HG03354 (cell line): Measurements from ENCODE around the gene BPIFB2.

Source experiments
- ATAC-seq: cut with Tn5 transposase; IDR thresholded peaks from one replicate; pipeline ENCODE4 v1.9.1; 2021; ENCODE audit warnings: mild to moderate bottlenecking; ENCODE audit not compliant: unreplicated experiment, poor library complexity, severe bottlenecking

The BPIFB2 gene

DNA sequence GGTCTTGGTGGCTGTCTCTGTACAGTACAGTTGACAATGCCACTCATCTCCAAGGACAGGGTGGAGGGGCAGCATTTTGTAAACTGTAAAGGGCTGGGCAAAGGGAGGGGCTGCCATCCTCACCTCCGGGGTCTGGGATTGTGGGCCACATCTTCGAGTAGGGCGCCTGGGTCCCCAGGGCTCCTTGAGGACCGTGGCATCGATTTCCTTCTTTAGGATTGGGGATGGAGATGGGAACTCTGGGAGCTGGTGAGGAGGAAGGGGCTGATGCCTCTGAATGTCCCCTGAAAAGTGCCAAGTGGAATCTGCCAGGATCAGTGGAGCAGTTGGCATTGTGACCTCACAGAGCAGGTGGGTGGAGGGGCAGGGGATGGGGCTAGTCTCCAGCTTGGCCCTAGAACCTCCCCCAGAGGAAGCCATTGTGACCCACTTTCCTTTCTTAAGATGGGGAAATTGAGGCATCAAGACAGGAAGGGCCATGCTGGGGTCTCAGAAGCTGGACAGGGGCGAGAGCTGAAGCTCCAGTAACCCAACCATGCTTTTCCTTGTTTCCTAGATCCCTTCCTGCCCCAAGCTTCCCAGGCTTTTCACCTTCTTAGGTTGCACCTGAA lies 3.3 kb upstream of the BPIFB2 start, which contains the start of gene SUN5:
Gene SUN5, minus strand, starts transcription at position 293 of the 611 bp plus-strand sequence. Its CDS starts 93 bp downstream, at position 200.
- ATAC-seq = no peak

DNA sequence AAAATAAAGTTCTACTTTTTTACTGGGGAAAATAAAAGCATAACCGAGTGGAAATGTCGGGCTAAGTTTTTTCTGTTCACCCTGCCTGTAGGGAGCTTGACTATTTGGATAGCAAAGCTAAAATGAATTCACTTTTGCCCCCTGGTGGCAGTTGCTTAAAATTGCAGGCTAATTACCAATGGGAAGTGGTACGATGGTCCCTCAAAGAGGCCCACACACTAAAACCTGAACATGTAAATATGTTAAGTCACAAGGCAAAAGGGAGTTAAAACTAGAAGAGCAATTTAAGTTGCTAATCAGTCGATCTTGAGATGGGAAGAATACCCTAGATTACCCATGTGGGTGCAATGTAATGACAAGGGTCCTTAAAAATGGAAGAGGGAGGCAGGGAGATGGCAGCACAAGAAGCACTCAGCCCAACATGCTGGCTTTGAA lies 2.4 kb upstream of the BPIFB2 start:
- no peak for ATAC-seq

DNA sequence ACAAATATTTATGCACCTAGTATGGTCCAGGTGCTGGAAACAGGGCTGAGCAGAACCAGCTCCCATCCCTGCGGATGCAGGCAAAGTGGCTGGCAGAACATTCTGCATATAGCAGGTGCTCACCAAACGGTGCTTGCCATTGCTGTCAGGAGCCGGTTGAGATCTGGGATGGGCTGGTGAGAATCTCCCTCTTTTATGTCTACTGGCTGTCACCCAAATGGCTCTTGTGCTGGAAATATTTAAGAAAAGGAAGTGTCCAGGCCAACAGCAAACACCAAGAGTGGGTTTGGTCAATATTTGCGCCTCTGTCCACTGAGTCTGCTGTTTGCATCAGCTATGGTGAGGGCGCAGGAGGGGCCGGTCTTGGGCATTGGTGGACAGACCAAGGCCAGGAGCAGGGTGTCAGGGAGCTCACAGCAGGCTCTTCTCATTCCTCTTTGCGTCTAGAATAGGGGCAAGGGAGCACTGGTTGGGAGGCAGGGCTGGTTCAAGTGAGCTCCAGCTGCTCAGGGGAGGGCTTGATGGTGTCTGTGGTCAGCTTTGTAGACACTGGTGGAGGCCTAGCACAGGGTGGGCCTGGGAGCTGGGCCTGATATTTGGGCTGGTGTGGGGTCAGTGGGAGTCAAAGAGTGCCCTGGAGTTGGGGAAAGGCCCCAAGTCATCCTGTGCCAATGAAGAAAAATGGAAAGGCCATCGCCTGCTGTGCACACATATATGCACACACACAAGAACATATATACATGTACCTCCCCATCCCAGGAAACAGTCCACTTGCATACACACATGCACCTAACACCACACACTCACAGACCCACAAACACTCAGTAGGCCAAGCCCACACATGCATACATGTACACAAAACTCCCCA lies 1.4 kb upstream of the BPIFB2 start:
- ATAC-seq = no peak

DNA sequence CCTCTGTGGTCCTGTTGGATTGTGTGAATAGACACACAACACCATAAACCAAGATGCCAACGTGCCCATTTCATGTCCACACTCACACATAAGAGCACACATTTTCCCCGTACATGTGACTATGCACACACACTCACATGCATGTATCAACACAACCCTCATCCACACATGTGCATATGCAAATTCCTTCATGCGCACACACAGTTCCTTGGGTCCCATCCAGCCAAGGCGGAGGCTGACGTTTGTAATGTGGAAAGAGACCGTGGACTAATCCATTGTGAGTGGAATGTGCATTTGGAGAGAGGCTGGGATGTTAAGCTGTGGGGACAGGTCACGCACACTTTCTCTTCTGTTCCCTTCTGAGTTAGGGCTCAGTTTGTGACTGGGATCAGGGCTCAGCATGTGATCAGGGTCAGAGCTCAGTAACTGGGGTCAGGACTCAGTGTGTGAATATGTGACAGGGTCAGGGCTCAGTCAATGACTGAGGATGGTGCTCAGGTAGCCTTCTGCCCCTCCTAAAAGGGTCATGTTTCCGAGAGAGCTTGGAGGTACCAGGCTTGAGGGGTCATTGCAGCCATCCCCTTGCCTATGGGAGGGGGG lies 628 bp upstream of the BPIFB2 start:
- no peak for ATAC-seq

DNA sequence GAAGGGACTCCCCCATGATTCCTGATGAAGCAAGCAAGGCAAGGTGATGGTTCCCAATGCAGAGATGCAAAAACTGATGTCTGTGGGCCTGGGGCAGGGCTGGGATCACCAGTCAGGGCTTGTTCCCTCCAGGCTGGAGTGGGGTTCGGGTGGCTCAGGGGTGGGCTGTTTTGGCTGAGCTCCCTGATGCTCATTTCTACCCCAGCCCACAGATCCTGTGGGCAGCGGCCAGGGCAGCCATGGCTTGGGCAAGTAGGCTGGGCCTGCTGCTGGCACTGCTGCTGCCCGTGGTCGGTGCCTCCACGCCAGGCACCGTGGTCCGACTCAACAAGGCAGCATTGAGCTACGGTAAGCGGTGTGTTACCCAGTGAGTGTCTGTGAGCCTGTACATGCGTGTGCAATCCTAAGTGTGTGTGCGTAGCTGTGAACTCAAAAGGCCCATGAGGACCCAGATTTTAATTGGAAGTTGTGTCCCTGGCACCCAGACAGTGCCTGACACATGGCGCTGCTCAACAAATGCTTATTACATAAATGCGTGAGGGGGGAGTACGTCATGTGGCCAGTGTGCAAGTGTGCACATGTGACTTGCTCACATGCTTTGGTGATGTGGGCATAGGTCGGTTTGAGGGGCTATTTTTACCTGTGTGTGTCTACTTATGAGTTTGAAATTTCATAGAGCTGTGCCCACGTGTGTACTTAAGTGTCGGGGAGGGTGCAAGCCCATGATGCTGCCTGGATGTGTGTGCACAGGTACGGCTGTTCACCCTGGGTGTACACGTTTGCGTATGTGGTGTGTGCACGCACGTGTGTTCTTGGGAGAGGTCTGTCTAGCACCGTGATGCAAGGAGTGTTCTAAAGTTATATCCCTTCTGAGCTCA lies 1.1 kb downstream of the BPIFB2 start:
- no peak for ATAC-seq

DNA sequence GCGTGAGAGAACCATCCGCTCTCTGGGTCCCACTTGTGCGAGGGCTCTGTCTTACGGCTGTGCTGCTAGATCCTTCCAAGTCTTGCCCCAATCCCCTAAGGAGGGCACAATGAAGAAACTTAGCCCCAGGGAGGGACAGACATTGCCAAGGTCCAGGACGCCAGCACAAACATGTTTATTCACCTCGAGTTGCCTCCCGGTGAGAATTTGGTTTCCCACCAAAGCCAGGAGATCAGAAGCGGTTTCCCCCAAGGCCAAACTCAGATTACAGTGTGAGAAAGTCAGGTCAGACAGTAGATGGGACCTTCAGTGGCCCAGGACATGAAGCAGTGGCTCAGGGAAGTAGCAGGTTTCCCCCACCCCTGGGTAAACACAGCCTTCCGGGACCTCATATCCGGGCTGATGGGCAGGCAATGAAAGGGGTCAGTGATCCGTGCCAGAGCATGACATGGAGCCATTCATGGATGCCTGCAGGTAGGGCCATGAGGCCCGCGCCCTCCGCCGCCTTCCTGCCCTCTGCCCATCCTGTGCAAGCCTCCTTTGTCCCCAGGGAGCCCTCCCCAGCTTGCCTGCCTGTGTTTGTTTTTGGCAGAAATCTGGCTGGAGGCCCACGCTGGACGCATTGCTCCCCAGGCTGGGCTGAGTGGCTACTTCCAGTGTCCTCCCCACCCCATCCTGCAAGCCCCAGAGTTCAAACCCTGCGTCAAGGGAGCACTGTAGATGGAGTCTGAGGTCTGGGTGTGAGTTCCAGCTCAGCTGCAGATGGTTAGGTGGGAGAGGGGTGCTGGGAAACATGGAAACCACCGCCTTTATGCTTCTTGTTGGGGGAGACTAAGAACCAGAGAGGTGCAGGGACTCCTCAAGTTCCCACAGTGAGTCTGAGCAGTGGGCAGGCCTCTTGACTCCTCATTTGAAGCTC lies 2.0 kb downstream of the BPIFB2 start:
- no peak for ATAC-seq

DNA sequence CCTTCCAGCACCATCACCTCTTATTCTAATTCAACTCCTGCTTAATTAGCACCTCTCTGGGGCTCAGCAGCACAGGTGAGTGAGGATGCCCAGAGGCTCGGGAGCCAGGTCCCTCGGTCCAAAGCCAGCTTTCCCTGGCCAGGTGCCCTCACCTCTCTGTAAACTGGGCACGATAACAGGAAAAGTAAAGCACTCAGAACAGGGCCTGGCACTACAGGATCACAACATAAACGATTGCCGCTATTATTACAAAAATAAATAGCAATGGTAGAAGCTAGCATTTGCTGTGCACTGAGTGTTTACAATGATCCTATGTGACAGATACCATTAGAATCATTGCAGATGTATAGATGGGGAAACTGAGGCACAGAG lies 2.6 kb downstream of the BPIFB2 start:
- no peak for ATAC-seq

DNA sequence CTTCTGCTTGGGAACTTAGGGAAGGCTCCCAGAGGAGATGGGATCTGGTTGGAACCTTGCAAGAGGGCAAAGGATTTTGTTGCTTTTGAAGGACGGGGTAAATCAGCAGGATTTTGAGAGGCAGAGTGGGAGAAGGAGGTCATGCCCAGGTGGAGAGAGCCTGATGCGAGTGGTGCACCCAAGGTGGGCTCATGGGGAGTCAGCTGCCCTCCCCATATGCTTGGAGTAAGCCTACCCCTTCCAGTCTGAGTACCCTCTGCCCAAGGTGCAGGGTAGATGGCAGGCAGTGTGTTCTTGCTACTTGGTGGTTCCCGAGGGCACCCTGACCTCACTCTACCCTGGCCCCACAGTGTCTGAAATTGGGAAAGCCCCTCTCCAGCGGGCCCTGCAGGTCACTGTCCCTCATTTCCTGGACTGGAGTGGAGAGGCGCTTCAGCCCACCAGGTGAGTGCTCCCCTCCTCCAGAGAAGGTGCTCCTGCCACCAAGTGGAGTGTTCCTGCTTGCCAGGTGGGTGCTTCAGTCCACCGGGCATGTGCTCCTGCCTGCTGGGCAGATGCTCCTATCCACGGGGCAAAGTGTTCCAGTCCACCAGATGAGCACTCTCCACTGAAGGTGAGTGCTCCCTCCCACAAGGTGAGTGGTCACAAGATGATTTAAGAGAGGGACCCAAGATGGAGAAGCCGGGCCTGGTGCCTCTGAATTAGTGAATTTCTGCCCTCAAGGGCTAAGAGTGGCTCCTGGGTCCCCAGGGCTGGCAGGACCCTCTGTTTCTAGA lies 3.4 kb downstream of the BPIFB2 start:
- ATAC-seq = no peak

DNA sequence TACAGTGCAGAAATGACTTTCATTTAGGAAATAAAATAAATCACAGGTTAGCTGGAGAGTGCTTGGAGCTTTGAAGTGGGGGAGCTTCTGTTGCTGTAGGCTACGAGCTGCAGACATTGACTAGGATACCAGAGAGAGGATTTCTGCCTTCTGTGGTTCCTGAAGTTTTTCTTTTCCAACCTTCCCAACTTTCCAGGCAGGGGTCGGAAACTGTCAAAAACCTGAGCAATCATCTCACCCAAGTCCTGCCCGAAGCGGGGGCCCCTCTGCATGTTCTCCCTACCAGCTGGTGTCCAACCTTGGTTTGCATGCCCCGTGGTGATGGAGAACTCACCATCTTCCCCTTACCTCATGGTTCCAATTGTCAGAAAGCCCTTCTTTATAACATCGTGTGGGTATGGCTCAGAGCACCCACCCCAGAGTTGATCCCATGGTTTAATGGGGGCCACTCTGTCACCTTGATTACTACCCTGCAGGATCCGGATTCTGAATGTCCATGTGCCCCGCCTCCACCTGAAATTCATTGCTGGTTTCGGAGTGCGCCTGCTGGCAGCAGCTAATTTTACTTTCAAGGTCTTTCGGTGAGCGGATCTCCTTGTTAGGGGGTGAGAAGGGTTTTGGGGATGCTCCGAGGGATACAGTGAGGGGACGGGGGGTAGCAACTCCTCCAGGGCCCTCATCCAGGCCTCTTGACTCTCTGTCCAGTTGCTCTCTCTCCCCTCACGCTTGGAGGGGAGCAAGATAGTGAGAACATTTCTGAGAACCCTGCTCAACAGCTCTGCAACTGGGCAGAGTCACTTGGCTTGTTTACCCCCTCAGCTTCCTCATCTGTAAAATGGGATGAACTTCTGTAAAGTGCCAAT lies 5.1 kb downstream of the BPIFB2 start:
- no peak for ATAC-seq

DNA sequence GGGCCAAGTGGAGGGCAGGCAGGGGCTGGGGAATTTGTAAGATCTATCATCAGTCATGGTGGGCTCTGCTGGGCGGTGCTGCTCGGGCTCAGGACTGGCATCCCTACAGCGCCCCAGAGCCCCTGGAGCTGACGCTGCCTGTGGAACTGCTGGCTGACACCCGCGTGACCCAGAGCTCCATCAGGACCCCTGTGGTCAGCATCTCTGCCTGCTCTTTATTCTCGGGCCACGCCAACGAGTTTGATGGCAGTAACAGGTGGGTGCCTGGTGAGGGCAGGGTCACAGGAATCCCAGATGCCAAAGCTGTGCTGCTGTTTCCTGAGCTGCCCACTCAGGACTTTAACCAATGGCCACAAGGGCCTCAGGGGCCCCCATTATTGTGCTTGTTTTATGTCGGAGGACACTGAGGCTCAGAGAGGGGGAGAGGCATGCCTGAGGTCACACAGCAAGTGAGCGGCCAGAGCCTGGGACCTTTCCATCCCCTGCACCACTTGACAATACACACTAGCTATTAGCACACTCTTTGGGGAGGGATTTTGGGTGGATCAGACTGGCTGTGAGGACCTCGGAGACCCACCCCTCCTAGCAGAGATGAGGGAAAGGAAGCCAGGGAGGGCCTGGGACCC lies 6.3 kb downstream of the BPIFB2 start:
- no peak for ATAC-seq

DNA sequence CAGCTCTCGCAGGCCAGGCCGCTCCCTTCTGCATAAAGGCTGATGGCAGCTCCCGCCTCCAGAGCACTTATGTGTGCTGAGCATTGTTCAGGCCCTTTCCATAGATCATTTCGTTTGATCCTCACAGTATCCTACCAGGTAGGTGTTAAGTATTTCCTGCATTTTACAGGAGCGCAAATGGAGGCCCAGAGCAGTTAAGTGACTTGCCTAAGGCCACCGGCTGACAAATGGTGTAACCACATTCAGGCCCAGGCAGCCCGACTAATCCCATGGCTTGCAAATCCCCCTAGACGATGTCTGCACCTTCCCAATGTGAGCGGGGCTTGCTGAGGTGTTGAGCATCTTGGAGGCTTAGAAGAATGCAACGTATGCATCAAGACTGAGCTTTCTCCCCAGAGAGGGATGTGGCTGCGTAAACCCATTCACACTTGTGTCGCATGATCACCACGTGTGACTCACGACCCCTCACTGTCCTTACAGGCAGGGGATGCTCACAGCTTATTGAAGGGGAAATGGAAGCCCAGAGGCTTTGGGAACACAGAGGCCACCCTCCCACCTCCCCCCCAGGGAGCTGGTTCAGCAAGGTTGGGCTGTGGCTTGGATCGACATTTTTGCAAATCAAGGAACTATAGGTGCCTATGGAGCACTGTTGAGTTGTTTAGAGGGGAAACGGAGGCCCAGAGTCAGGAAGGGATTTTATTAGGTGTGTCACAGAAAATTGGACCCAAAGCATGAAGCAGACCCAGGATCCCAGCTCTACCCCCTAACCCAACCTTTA lies 7.0 kb downstream of the BPIFB2 start:
- ATAC-seq = no peak

DNA sequence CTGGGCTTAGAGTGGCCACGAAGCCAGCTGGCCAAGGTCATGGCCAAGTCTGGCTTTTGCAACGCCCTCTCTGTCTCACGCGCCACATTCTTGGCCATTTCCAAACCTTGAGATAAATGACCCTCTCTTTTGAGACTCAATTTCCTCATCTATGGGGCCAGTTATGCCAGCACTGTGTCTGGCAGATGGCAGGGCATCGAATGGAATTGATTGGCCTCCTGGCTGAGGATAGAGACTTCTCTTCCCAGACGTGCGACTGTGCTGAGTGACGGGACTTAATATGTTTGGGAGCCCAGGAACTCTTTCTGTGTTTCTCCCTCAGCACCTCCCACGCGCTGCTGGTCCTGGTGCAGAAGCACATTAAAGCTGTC lies 7.6 kb downstream of the BPIFB2 start:
- no peak for ATAC-seq

DNA sequence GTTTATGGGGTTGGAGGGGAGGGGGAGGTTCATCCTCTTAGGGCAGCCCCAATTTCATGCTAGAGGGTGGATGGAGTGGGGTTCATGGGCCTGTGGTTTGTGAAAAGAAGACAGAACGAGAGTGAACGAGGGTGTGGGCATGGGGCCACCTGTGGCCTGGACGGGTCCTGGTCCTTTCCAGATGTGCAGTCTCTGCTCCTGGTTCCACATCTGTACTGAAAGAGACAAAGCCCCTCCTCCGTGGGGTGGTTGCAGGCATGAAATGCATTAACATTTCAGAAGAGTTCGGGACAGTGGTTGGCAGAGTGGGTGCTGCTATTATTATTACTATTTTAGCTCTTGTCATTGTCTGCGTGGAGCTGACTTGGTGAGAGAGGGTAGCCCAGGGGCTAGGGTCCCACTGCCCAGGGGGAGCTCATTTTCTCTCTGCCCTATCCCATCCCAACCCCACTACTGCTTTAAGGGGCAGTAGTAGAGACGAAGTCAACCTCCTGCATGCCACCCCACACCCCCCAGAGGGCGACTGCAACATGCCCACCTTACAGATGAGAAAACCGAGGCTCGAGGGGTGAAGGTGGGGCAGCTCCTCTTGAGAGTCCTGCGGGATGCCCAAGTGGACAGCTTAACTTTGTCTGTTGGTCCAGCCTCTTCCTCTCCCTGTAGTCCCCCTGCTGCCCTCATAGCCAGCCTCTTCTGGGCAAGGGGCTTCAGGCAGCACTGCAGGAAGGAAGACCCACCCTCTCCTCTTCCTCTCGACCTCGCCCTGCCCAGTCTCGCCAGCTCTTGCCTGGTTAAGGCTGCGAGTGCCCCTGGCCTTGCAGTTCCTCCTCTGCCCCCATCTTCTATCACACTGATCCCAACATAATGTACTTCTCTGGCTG lies 8.4 kb downstream of the BPIFB2 start:
- no peak for ATAC-seq

DNA sequence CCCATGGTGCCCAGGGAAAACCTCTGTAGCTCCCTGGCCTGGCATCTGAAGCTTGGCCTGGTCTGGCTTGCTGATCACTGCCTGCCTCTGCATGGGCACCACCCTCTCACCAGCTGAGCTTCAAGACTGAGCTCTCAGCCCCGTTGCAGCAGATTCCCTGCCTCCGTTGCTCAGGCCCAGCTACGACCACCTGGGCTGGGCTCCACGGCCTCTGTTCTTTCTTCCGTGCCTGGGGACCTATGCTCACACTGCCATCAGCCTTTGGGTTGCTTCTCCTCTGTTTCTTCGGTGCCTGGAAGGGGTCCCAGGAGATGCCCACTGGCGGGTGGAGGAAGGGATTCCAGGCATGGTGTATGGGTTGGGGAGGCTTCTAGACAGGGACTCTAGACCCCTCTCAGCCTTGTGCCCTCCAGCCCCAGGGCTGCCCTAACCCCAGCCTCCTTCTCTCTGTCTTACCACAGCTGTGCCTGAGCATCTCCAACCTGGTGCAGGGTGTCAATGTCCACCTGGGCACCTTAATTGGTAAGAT lies 9.1 kb downstream of the BPIFB2 start:
- no peak for ATAC-seq

DNA sequence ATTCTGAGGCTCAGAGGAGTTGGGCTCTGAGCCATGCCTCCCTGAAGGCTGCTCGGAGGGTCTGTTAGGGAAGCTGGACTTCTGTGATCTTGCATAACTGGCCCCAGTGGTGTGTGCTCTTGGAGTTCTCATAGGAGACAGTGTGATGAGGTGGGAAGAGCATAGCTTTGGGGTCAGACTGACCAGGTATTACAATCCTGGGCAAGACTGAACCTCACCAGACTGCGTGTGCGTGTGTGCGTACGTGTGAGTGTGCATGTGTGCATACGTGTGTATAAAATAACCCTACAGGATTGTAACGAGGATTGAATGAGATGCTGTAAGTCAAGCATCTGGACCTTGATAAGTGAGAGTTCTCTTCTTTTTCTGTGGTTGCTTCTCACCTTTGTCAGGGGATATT lies 10.0 kb downstream of the BPIFB2 start:
- no peak for ATAC-seq
